Kidney (tissue), 14 donors: Measurements from ENCODE around the gene CKAP4. TPM values are rescaled to one million over a fixed set of nuclear protein-coding genes. Genes with fewer than 3 reads are reported as not detected.

ENCODE experiments used
- DNase-seq, 5 donors: peaks; one replicate each; pipeline ENCODE4 v3.0.0-alpha.2; 2013 to 2020
- FAIRE-seq: peaks from 2 replicates; lab custom pipeline; 2012; peaks lifted over from hg19 to GRCh38; lab: Jason Lieb, UNC
- H3K27ac ChIP-seq, 2 donors: one replicate each; pipeline ENCODE4 v1.7.0; 2013; ENCODE audit warnings: low read depth in 2 of 2, low read length in 2 of 2, inconsistent platforms in 1 of 2
- H3K27me3 ChIP-seq: one replicate; pipeline ENCODE4 v1.7.1; 2013; ENCODE audit warnings: low read length, inconsistent platforms; ENCODE audit not compliant: control insufficient read depth, insufficient read depth
- H3K36me3 ChIP-seq, 3 donors: one replicate each; pipeline versions ENCODE4 v1.7.0 to v1.7.1; 2013; ENCODE audit warnings: low read length in 3 of 3, control low read depth in 1 of 3, inconsistent platforms in 1 of 3; ENCODE audit not compliant: insufficient read depth in 3 of 3, control insufficient read depth in 2 of 3
- H3K4me1 ChIP-seq, 3 donors: one replicate each; pipeline versions ENCODE4 v1.7.0 to v1.7.1; 2013; ENCODE audit warnings: low read length in 3 of 3, inconsistent platforms in 1 of 3, low read depth in 1 of 3; ENCODE audit not compliant: control insufficient read depth in 2 of 3, insufficient read depth in 2 of 3
- H3K4me3 ChIP-seq, 3 donors: one replicate each; pipeline versions ENCODE4 v1.7.0 to v1.8.1; 2013; ENCODE audit warnings: low read length in 3 of 3, control low read depth in 1 of 3, inconsistent platforms in 1 of 3
- H3K9ac ChIP-seq, 3 donors: one replicate each; pipeline versions ENCODE4 v1.7.0 to v1.7.1; 2013; ENCODE audit warnings: low read length in 3 of 3, control low read depth in 1 of 3, inconsistent platforms in 1 of 3
- H3K9me3 ChIP-seq, 3 donors: one replicate each; pipeline versions ENCODE4 v1.7.0 to v1.7.1; 2013; ENCODE audit warnings: low read length in 3 of 3, control low read depth in 1 of 3, inconsistent platforms in 1 of 3; ENCODE audit not compliant: control insufficient read depth in 2 of 3, insufficient read depth in 1 of 3
- CTCF ChIP-seq: IDR thresholded peaks from 3 replicates; pipeline ENCODE4 v1.5.1; 2012; ENCODE audit warnings: mild to moderate bottlenecking, moderate library complexity, borderline replicate concordance; ENCODE audit not compliant: insufficient read depth; ENCODE audit errors: extremely low read depth
- intact Hi-C: fragments of 100-400 bp; cut with DNase I; formaldehyde crosslinking; loops from one replicate; pipeline ENCODE4 v1.11.1; 2022
- polyA plus RNA-seq: library from polyadenylated mRNA; stranded (reverse); fragments of 350-450 nt; fragmentation: Illumina TruSeq; extraction: RNeasy Lipid Tissue Mini Kit (QIAGEN cat#74804); gene quantifications from one replicate; pipeline ENCODE4 v1.2.3, GENCODE V29; 2014; ENCODE audit warnings: low read depth, low replicate concordance; ENCODE audit not compliant: insufficient read depth
- total RNA-seq: library from RNA; stranded (reverse); fragmentation: NEBNext Ultra II Directional; extraction: Animal tissue kit (Norgen Biotek cat#: 25700); gene quantifications from one replicate; pipeline ENCODE4 v1.2.1, GENCODE V29; 2021
- donor health status: control.
- donor health status: control.
- donor health status: control.
- donor health status: control.
- donor health status: control.
- donor health status: DM: yes; HTN: yes; CAD: no.
- donor health status: Normal renal cell carcinoma (clear cell type).

The CKAP4 gene
- total and polyA plus RNA-seq, 2 donors from 2014 or later, result 29.2 to 43.0 TPM

- FAIRE-seq (no peak), DNase-seq (peak in 1 of 5 donors; percentile 65)
- intact Hi-C loops, result loop anchor here (10.0 kb wide), 1 partner anchor 45 kb away; no protein-coding TSS in a partner anchor
These were observed 8.4 kb downstream of the CKAP4 start for GRCh38 chr12:106239241-106239950.

GRCh38 chr12:106238146-106238545, 9.7 kb downstream of the CKAP4 start:
- H3K27ac ChIP-seq, result no peak overlapping the region
- H3K27me3 ChIP-seq, result no peaks in the 10 kb centered on the region
- DNase-seq, result no peak
- no peak overlapping the region for H3K9ac ChIP-seq
- no peak for TF ChIP-seq CTCF
- intact Hi-C loops, result loop anchor here (10.0 kb wide), 1 partner anchor 47 kb away; no protein-coding TSS in a partner anchor
- no peaks in the 10 kb centered on the region for H3K9me3 ChIP-seq
- H3K4me1 ChIP-seq, result no peaks in the 10 kb centered on the region
- FAIRE-seq, result no peak
- no peak overlapping the region for H3K4me3 ChIP-seq
- peaks cover 0 to 6% (median 3%) of the 10 kb centered on the region in 3 donors for H3K36me3 ChIP-seq

More at GRCh38 chr12:106239241-106239950, 8.4 kb downstream of the CKAP4 start:
- Histone ChIP-seq H3K36me3 (peaks cover 3 to 6% (median 5%) of the 10 kb centered on the region in 3 donors), H3K4me1 (no peaks in the 10 kb centered on the region), H3K27me3 (no peaks in the 10 kb centered on the region), H3K27ac (no peak overlapping the region), H3K4me3 (no peak overlapping the region), H3K9ac (no peak overlapping the region), H3K9me3 (no peaks in the 10 kb centered on the region)
- TF ChIP-seq CTCF, result no peak

GRCh38 chr12:106235770-106236169, 12.1 kb downstream of the CKAP4 start:
- no peak for FAIRE-seq
- no peaks in the 10 kb centered on the region for H3K4me1 ChIP-seq
- no peak overlapping the region for H3K27ac ChIP-seq
- H3K27me3 ChIP-seq, result no peaks in the 10 kb centered on the region
- DNase-seq, result no peak
- H3K9me3 ChIP-seq, result no peaks in the 10 kb centered on the region
- H3K9ac ChIP-seq, result no peak overlapping the region
- no peak overlapping the region for H3K4me3 ChIP-seq
- intact Hi-C loops, result loop anchor here (10.0 kb wide), 1 partner anchor 49 kb away; no protein-coding TSS in a partner anchor
- H3K36me3 ChIP-seq, result peaks cover 0 to 6% (median 3%) of the 10 kb centered on the region in 3 donors
- TF ChIP-seq CTCF, result no peak
